HAP-1 (cell line): ENCODE results near the gene ARHGEF7.

Experiments used
- DNase-seq, 2 experiments: peaks; one replicate each; pipeline ENCODE4 v3.0.0-alpha.2; 2016 to 2020; ENCODE audit warnings: low spot score in 2 of 2
- H3K27me3 ChIP-seq: fragments of 250-450 bp; sonication (Bioruptor Pico); 2 replicates; pipeline ENCODE4 v1.5.1; 2020; ENCODE audit warnings: low read depth, mild to moderate bottlenecking, moderate library complexity
- H3K36me3 ChIP-seq: fragments of 250-450 bp; sonication (Bioruptor Pico); replicated peaks from 2 replicates; pipeline ENCODE4 v1.5.1; 2020; ENCODE audit warnings: mild to moderate bottlenecking
- H3K4me1 ChIP-seq: fragments of 250-450 bp; sonication (Bioruptor Pico); 2 replicates; pipeline ENCODE4 v1.5.1; 2020; ENCODE audit warnings: mild to moderate bottlenecking
- H3K4me3 ChIP-seq: fragments of 250-450 bp; sonication (Bioruptor Pico); 2 replicates; pipeline ENCODE4 v1.5.1; 2020; ENCODE audit warnings: mild to moderate bottlenecking, moderate library complexity
- H3K9me3 ChIP-seq: fragments of 250-450 bp; sonication (Bioruptor Pico); 2 replicates; pipeline ENCODE4 v1.5.1; 2020; ENCODE audit warnings: mild to moderate bottlenecking, moderate library complexity
- in situ Hi-C: fragments of 300-500 bp; cut with MboI; formaldehyde crosslinking; loops from 3 replicates; pipeline ENCODE4 v1.14.3; 2020; ENCODE audit warnings: low sequenced_read_pairs, inconsistent platforms, mixed read lengths

Gene ARHGEF7

GRCh38 chr13:111295886-111296285 lies 180.8 kb downstream of the ARHGEF7 start:
- H3K27me3 ChIP-seq = no peaks in the 10 kb centered on the region
- in situ Hi-C loops = no loop called here
- no peak overlapping the region for H3K4me3 ChIP-seq
- peaks cover 13% of the 10 kb centered on the region for H3K36me3 ChIP-seq
- H3K9me3 ChIP-seq = no peaks in the 10 kb centered on the region
- no peaks in the 10 kb centered on the region for H3K4me1 ChIP-seq
- DNase-seq = no peak

GRCh38 chr13:111296417-111296816 lies 181.3 kb downstream of the ARHGEF7 start:
- H3K9me3 ChIP-seq = no peaks in the 10 kb centered on the region
- H3K4me1 ChIP-seq = no peaks in the 10 kb centered on the region
- no peaks in the 10 kb centered on the region for H3K27me3 ChIP-seq
- in situ Hi-C loops = no loop called here
- H3K4me3 ChIP-seq = no peak overlapping the region
- peaks cover 18% of the 10 kb centered on the region for H3K36me3 ChIP-seq
- no peak for DNase-seq

GRCh38 chr13:111298214-111298975 lies 183.3 kb downstream of the ARHGEF7 start:
- in situ Hi-C loops = no loop called here
- no peaks in the 10 kb centered on the region for H3K9me3 ChIP-seq

GRCh38 chr13:111302045-111302726 lies 187.1 kb downstream of the ARHGEF7 start:
- in situ Hi-C loops = no loop called here
- H3K9me3 ChIP-seq = no peaks in the 10 kb centered on the region
- H3K36me3 ChIP-seq = peaks cover 36% of the 10 kb centered on the region
- DNase-seq = no peak
- H3K27me3 ChIP-seq = no peaks in the 10 kb centered on the region
- no peaks in the 10 kb centered on the region for H3K4me1 ChIP-seq
- H3K4me3 ChIP-seq = no peak overlapping the region

More at GRCh38 chr13:111298214-111298975, 183.3 kb downstream of the ARHGEF7 start:
- Histone ChIP-seq H3K4me3 (no peak overlapping the region), H3K27me3 (no peaks in the 10 kb centered on the region), H3K36me3 (peaks cover 23% of the 10 kb centered on the region), H3K4me1 (no peaks in the 10 kb centered on the region)
- DNase-seq = no peak

GRCh38 chr13:111303559-111303958 lies 188.4 kb downstream of the ARHGEF7 start:
- Histone ChIP-seq H3K36me3 (peaks cover 36% of the 10 kb centered on the region), H3K9me3 (no peaks in the 10 kb centered on the region), H3K4me3 (no peak overlapping the region), H3K27me3 (no peaks in the 10 kb centered on the region), H3K4me1 (no peaks in the 10 kb centered on the region)
- DNase-seq = no peak
- in situ Hi-C loops = no loop called here

GRCh38 chr13:111304041-111304544 lies 189.0 kb downstream of the ARHGEF7 start:
- in situ Hi-C loops = no loop called here
- peaks cover 36% of the 10 kb centered on the region for H3K36me3 ChIP-seq

GRCh38 chr13:111304603-111305289 lies 189.6 kb downstream of the ARHGEF7 start:
- H3K36me3 ChIP-seq = peaks cover 36% of the 10 kb centered on the region
- H3K4me3 ChIP-seq = no peak overlapping the region
- no peaks in the 10 kb centered on the region for H3K4me1 ChIP-seq
- in situ Hi-C loops = no loop called here
- no peaks in the 10 kb centered on the region for H3K9me3 ChIP-seq
- no peak for DNase-seq
- H3K27me3 ChIP-seq = no peaks in the 10 kb centered on the region

More at GRCh38 chr13:111304041-111304544, 189.0 kb downstream of the ARHGEF7 start:
- Histone ChIP-seq H3K4me3 (no peak overlapping the region), H3K27me3 (no peaks in the 10 kb centered on the region), H3K9me3 (no peaks in the 10 kb centered on the region), H3K4me1 (no peaks in the 10 kb centered on the region)
- DNase-seq = no peak

GRCh38 chr13:111312944-111313590 lies 198.0 kb downstream of the ARHGEF7 start:
- Histone ChIP-seq H3K4me3 (no peak overlapping the region), H3K27me3 (no peaks in the 10 kb centered on the region), H3K4me1 (no peaks in the 10 kb centered on the region), H3K9me3 (no peaks in the 10 kb centered on the region), H3K36me3 (no peaks in the 10 kb centered on the region)
- DNase-seq = no peak
- in situ Hi-C loops = no loop called here

GRCh38 chr13:111313911-111314425 lies 198.9 kb downstream of the ARHGEF7 start:
- in situ Hi-C loops = no loop called here
- no peaks in the 10 kb centered on the region for H3K27me3 ChIP-seq

GRCh38 chr13:111314852-111315251 lies 199.7 kb downstream of the ARHGEF7 start:
- Histone ChIP-seq H3K27me3 (no peaks in the 10 kb centered on the region), H3K36me3 (no peaks in the 10 kb centered on the region), H3K9me3 (no peaks in the 10 kb centered on the region), H3K4me3 (no peak overlapping the region), H3K4me1 (no peaks in the 10 kb centered on the region)
- DNase-seq = no peak
- in situ Hi-C loops = no loop called here

More at GRCh38 chr13:111313911-111314425, 198.9 kb downstream of the ARHGEF7 start:
- Histone ChIP-seq H3K4me1 (no peaks in the 10 kb centered on the region), H3K9me3 (no peaks in the 10 kb centered on the region), H3K4me3 (no peak overlapping the region), H3K36me3 (no peaks in the 10 kb centered on the region)
- no peak for DNase-seq

- no peaks in the 10 kb centered on the region for H3K9me3 ChIP-seq
- H3K4me1 ChIP-seq = no peaks in the 10 kb centered on the region
- no peak for DNase-seq
- no peaks in the 10 kb centered on the region for H3K36me3 ChIP-seq
- no peak overlapping the region for H3K4me3 ChIP-seq
- in situ Hi-C loops = no loop called here
- no peaks in the 10 kb centered on the region for H3K27me3 ChIP-seq
These were observed 200.4 kb downstream of the ARHGEF7 start for GRCh38 chr13:111315347-111315995.

GRCh38 chr13:111316161-111316730 lies 201.1 kb downstream of the ARHGEF7 start:
- no peaks in the 10 kb centered on the region for H3K27me3 ChIP-seq
- H3K4me1 ChIP-seq = no peaks in the 10 kb centered on the region
- in situ Hi-C loops = no loop called here
- no peaks in the 10 kb centered on the region for H3K9me3 ChIP-seq
- no peak for DNase-seq
- no peaks in the 10 kb centered on the region for H3K36me3 ChIP-seq
- no peak overlapping the region for H3K4me3 ChIP-seq
